ENCODE data around the gene CYP2A6.
"Not testable (repeated sequence)": the region's sequence is repeated elsewhere in the genome, so short reads cannot be mapped to it uniquely, and the experiment has no call there.

CYP2A6 gene

DNA sequence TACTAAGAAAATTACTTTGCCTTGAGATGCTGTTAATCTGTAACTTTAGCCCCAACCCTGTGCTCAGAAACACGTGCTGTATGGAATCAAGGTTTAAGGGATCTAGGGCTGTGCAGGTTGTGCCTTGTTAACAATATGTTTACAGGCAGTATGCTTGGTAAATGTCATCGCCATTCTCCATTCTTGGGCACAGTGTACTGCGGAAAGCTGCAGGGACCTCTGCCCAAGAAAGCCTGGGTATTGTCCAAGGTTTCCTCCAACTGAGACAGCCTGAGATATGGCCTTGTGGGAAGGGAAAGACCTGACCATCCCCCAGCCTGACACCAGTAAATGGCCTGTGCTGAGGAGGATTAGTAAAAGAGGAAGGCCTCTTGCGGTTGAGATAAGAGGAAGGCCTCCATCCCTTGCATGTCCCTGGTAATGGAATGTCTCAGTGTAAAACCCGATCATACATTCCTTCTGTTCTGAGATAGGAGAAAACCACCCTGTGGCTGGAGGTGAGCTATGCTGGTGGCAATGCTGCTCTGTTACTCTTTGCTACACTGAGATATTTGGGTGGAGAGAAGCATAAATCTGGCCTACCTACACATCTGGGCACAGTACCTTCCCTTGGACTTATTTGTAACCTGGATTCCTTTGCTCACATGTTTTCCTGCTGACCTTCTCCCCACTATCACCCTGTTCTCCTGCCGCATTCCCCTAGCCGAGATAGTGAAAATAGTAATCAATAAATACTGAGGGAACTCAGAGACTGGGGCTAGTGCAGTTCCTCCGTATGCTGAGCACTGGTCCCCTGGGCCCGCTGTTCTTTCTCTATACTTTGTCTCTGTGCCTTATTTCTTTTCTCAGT, 27.3 kb downstream of the CYP2A6 start:
- H3K4me3 ChIP-seq (replicated peaks; ENCODE audit: low read depth, low read length); DNase-seq (ENCODE audit: extremely low read depth, low read depth): not testable (repeated sequence)

DNA sequence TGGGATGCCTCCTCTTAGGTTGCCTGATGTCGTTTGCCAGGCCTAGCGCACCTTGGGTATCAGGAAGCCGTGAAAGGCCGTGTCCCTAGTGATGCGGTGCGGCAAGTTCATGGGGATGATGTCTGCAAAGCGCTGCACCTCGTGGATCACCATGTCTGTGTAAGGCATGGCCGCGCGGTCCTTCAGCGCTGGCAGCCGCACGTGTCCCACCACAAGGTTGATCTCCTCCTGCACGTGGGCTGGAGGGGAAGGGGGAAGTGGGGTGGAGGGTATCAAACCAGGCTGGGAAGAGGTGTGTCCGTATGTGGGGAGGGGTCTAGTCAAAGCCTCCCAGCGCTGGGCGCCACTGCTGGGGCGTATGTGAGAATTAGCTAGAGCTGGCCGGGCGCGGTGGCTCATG, 28.1 kb downstream of the CYP2A6 start:
- no peak for DNase-seq (ENCODE audit: extremely low read depth, low read depth)
- no peak overlapping the region for H3K4me3 ChIP-seq (replicated peaks; ENCODE audit: low read depth, low read length)
- TF ChIP-seq, protein P1, sequence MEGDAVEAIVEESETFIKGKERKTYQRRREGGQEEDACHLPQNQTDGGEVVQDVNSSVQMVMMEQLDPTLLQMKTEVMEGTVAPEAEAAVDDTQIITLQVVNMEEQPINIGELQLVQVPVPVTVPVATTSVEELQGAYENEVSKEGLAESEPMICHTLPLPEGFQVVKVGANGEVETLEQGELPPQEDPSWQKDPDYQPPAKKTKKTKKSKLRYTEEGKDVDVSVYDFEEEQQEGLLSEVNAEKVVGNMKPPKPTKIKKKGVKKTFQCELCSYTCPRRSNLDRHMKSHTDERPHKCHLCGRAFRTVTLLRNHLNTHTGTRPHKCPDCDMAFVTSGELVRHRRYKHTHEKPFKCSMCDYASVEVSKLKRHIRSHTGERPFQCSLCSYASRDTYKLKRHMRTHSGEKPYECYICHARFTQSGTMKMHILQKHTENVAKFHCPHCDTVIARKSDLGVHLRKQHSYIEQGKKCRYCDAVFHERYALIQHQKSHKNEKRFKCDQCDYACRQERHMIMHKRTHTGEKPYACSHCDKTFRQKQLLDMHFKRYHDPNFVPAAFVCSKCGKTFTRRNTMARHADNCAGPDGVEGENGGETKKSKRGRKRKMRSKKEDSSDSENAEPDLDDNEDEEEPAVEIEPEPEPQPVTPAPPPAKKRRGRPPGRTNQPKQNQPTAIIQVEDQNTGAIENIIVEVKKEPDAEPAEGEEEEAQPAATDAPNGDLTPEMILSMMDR (IDR thresholded peaks at IDR 0.05; ENCODE audit: low read depth, low read length, missing control alignments): no peak

DNA sequence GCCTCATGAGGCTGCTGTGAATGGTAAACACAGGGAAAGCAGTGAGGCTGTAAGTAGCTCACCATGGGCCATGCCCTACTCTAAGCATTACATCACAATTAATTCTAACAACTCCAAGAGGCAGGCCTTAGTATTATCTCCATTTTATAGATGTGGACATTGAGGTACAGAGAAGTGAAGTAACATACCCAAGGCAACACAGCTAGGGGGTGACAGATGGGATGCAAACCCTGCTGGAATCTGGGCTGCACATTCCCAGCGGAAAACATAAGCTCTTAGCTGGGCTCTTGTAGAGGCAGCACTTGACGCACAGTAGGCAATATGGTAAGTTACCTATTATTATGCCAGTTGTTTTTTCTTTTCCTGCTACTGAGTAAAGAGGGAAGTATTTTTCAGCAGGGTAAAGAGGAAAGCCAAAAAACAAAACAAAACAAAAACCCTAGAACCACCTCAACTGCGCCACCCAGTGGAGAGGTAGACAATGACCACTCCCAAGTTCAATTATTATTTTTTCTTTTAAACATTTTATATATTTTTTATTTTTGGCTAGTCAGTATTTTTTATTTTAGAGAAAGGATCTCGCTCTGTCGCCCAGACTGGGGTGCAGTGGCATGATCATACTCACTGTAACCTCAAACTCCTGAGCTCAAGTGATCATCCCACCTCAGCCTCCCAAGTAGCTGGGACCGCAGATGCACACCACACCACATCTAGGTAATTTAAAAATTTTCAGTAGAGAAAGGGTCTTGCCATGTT, 30.6 kb downstream of the CYP2A6 start:
- not testable (repeated sequence) for H3K4me3 ChIP-seq (replicated peaks; ENCODE audit: low read depth, low read length); DNase-seq (ENCODE audit: extremely low read depth, low read depth)
- TF ChIP-seq, protein P1 (IDR thresholded peaks at IDR 0.05; ENCODE audit: low read depth, low read length, missing control alignments): peak; percentile 64

DNA sequence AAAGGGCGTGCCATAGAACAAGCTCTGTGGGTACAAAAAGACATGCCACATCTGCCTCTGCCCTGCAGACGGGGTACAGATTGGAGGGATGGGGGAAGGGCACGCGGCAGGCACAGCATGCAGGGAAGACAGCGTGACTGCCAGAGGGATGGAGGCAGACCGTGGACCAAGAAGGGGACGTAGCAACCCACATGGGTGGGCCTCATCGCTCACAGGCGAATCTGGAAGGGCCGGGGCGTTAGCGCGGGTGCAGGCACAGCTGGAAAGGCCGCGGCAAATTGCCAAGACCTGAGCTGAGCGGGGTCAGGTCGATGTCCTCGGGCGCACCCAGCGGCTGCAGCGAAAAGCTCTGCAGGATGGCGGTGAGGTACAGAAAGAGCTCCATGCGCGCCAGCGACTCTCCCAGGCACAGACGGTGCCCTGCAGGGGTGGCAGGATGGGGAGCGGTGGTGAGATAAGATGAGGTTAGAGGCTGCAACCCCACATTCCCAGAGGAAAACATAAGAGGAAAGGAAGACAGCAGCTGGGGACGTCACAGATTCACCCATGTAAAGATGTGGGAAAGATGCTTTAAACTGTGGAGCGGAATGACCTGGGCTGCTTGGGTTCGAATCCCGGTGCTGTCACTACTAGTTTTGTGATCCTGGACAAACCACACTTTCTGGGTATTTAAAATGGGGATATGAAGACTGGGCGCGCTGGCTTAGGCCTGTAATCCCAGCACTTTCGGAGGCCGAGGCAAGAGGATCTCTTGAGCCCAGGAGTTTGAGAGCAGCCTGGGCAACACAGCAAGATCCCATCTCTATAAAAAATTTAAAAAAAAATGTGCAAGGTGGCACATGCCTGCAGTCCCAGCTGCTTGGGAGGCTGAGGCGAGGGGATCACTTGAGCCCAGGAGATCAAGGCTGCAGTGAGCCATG, 31.5 kb downstream of the CYP2A6 start:
- not testable (repeated sequence) for H3K4me3 ChIP-seq (replicated peaks; ENCODE audit: low read depth, low read length); DNase-seq (ENCODE audit: extremely low read depth, low read depth)
- TF ChIP-seq, protein P1 (IDR thresholded peaks at IDR 0.05; ENCODE audit: low read depth, low read length, missing control alignments): peak; percentile 36

DNA sequence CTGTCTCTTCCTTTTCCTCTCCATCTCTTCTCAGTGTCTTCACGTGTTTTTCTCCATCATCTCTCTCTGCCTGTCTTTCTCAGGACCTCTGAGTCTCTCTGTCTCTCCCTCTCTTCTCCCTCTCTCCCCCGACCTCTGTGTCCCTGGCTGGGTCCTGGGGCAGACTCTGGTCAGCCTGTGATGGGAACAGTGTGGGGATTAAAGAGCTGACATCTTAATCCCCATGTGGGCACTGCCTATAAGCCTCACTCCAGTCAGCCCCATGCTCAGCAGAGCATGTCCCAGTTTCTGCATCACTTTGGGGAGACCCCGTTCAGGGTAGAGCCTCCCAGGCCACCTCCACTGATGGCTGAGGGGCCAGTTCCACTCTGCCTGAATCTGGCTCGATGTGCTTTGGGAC, 35.0 kb downstream of the CYP2A6 start:
- TF ChIP-seq, protein P1 (IDR thresholded peaks at IDR 0.05; ENCODE audit: low read depth, low read length, missing control alignments): no peak

DNA sequence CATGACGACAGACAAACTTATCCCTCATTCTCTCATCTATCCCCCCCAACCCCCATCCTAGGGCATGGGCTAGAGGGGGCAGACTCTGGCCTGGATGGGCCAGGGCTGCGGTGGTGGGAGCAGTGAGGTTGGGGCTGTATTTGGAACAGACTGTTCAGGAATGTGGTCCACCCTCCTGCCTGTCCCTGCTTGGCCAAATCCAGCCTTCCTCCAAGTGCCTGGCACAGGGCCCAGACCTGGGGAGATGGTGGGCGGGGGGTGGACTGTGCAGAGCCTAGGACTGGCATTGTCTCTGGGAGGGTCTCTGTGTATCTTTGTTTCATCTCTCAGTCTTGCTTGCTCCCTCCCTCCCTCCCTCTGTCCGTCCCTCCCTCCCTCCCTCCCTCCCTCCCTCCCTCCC, 37.1 kb downstream of the CYP2A6 start:
- H3K4me3 ChIP-seq (replicated peaks; ENCODE audit: low read depth, low read length): no peak overlapping the region
- TF ChIP-seq, protein P1 (IDR thresholded peaks at IDR 0.05; ENCODE audit: low read depth, low read length, missing control alignments): no peak
- no peak for DNase-seq (ENCODE audit: extremely low read depth, low read depth)

More for the DNA sequence above, 35.0 kb downstream of the CYP2A6 start:
- no peak for DNase-seq (ENCODE audit: extremely low read depth, low read depth)
- H3K4me3 ChIP-seq (replicated peaks; ENCODE audit: low read depth, low read length): no peak overlapping the region

DNA sequence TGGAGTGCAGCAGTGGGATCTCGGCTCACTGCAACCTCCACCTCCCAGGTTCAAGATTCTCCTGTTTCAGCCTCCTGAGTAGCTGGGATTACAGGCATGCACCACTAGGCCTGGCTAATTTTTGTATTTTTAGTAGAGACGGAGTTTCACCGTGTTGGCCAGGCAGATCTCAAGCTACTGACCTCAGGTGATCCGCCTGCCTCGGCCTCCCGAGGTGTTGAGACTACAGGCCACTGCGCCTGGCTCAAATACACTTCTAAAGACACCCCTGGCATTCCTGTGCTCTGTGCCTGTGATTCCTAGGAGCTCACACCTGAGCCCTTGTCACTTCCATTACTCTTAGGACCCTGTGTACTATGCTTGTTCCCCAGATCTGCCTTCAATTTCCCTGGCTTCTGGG, 37.7 kb downstream of the CYP2A6 start:
- H3K4me3 ChIP-seq (replicated peaks; ENCODE audit: low read depth, low read length); DNase-seq (ENCODE audit: extremely low read depth, low read depth): not testable (repeated sequence)
